T-helper 9 cell (primary cell): Measurements from ENCODE around the gene CTDP1.
A peak's percentile ranks its signal among the peaks of the same experiment; 100 is the strongest.

ENCODE experiments used
- DNase-seq: peaks from one replicate; pipeline ENCODE4 v3.0.0-alpha.2; 2020

The CTDP1 gene

DNA sequence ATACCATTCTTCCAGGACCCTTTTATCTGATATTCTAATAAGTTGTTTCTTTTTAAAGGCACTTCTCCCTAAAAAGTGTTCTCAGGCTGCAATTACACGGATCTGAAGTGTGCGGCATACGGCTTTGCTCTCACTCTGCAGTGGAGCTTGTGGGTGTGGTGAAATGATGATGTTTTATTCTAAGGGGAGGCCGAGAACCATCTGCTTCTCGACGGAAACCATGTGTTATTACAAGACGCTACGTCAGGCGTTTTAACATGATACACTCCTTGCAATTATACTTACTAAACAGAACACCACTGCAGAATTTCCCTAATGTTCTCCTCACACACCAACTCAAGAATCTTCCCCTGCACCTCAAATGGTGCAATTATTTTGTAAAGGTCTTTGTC lies 34.9 kb upstream of the CTDP1 start:
- no peak for DNase-seq

DNA sequence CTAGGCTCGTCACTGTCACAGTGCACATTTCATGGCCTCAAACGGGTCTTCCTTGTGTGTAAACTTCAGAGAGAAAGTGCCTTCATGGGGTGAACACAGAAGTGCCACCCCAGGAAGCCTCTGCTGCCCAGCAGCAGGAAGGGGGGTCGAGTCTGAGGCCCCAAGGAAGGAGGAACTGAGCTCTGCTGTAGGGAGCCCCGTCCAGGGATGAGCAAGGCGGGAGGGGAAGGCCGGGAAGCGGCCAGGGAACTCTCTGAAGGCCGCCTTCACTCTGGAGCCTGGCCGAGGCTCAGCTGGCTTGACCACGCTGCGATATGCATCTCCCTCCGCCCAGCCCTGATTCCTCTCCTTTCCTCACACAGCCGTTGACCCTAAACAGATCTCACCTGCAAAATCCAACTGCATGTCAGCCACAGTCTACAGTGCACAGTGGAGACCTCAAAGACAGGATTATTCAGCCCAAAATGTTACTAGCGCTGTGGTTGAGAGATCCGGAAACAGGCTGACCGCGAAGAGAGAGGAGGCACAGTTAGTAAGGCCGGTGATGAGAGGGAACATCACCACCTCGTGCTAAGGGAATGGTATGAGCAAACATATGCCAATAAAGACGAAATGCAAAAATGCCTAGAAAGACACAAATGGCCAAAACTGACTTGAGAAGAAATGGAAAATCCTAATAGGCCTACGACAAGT lies 34.2 kb upstream of the CTDP1 start:
- DNase-seq, result no peak

DNA sequence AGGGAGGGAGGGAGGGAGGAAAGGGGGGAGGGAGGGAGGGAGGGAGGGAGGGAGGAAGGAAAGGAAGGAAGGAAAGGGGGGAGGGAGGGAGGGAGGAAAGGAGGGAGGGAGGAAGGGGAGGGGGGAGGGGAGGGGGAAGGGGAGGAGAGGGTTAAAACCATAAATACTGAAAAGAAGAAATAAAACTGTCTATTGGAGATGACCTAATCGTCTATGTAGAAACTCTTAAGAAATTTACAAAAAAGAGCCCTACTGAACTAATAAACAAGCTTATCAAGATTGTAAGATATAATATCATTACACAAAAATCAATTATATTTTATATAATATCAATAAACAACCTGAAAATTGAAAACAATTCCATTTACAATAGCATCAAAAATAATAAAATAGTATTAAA lies 32.3 kb upstream of the CTDP1 start:
- no peak for DNase-seq

DNA sequence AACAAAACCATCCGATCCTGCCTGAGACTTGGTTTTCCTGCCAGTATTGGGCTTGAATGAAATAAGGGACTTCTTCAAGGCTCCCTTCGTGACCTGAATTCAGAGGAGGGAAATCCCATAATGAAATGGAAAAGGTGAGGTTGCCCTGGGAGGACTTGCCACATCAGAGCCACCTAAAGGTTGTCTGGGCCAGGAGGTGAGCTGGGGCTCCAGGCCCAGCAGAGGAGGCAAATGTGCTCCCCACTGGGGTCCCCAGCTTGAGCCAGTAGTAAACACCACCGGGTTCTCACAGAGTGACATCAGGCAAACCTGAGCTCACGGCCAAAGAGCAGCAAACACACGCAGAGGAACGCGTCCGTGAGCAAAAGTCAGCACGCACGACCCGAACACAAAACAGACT lies 28.6 kb upstream of the CTDP1 start:
- no peak for DNase-seq

DNA sequence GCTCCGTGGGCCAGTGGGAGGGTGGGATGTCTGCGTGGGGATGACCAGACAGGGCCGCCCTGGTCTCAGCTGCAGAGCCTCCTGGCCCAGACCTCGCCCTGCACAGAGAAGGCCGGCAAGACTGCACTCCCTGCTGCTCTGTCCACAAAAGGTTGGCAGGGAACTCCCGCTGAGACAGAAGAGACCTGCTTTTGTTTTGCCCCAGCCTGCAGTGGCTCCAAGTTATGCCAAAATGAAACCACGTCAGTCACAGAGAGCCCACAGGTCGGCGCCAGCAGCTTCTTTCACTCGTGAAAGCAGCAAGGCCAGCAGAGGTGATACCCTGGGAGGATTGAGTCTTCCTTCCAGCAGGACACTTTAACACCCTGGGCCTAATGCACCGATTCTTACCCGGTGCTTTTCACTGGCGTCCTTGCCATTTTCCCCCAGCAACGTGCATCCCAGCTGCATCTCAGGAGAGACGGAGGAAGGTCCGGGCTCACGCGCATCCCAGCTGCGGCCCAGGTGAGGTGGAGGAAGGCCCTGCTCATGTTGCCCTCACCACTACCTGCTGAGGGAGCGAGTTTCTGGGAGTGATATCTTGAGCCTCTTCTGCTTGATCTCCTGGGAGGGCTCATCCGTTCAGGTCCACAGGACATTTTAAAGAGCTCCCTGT lies 22.1 kb upstream of the CTDP1 start:
- no peak for DNase-seq

DNA sequence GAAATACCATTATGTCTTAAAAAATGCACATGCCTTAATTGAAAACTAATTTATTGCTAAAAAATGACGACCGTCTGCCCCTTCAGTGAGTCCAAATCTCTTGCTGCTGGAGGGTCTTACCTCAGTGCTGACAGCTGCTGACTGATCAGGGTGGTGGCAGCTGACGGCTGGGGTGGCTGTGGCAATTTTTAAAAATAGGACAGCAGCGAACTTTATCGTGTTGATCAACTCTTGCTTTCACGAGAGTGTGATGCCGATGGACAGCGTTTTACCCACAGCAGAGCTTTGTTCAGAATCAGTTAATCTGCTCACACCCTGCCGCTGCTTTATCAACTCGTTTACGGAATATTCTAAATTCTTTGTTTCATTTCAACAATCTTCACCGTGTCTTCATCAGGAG lies 21.2 kb upstream of the CTDP1 start:
- DNase-seq, result no peak

DNA sequence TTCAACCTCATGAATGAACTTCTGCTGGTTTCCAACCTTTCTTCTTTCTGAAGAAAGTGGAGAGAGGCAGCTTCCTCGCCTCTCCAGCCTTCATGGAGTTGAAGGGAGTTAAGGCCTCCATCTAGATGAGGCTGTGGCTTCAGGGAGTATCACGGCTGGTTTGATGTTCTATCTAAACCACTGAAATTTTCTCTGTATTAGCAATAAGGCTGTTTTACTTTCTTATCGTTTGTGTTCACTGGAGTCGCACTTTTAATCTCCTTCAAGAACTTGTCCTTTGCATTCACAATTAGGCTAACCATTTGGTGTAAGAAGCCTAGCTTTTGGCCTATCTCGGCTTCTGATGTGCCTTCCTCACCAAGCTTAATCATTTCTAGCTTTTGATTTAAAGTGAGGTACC lies 19.9 kb upstream of the CTDP1 start:
- no peak for DNase-seq

DNA sequence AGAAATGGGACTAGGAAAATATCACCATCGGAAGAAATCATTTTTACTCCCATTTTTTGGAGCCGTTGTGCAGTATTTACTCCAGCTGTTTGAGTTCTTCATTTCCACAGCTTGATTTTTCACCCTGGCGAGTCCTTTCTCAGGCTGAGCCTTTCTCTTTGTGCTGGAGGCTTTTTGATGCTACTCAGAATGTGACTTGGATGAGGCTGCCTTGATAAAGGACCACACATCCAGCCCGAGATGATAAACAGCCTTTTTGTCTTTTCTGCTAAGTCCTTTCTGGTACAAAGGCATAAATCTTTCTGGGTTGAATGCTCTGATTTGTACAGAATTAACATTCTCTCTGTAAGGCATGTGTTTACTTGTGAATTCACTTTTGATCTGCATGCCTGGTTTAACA lies 17.6 kb upstream of the CTDP1 start:
- DNase-seq, result no peak

DNA sequence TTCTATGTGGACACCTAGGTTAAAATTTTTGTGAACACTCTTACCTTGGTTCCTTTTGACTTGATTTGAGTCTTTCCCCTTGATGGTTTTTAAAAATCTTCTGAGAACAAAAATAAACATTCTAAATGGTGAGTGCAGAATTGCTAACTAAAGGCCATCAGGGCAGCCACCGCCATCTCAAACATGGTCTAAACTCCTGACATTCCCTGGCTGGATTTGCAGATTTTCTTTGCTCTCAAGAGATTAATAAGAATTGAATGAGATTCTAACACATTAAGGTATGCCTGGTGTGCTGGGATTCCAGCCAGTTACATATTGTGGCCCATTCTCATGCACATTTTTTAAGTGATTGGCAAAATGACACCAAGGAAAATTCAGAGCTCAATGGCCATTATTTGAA lies 17.2 kb upstream of the CTDP1 start:
- no peak for DNase-seq

DNA sequence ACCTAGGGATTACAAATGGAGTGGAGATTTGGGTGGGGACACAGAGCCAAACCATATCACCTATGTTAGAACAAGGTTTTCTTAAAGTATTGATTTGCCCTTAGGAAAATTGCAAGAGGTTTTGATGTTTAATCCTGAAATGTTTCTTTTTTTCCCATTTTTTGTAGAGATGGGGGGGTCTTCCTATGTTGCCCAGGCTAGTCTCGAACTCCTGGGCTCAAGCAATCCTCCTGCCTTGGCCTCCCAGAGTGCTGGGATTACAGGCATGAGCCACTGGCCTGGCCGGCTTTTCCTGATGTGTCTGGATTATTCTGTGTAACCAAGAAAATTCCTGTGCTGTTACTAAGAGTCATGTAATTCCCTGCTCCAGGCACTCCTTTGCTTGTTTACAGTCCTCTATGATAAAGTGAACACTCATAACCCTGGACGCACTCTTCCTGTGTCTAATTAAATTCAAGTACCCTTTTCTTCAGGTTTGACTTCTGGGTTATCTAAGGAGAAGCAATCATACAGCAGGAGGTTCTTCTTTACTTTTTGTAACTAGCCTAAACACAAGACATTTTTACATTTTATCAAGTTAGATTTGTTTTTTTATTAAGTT lies 15.0 kb upstream of the CTDP1 start:
- DNase-seq, result no peak

DNA sequence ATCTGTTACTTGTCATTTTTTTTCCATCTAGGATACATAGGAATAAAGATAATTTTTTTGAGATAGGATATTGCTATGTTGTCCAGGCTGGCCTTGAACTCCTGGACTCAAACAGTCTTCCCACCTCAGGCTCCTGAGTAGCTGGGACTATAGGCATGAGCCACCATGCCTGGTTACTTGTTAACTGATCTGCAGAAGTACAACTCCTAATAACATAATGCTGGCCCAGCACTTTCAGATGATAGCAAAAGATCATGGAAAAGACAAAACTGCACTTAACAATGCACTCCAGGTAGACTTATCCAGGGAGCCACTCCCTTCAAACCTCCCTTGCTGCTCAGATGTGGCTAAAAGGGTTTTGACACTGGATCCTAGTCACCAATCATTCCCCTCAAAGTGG lies 11.4 kb upstream of the CTDP1 start:
- DNase-seq, result no peak

DNA sequence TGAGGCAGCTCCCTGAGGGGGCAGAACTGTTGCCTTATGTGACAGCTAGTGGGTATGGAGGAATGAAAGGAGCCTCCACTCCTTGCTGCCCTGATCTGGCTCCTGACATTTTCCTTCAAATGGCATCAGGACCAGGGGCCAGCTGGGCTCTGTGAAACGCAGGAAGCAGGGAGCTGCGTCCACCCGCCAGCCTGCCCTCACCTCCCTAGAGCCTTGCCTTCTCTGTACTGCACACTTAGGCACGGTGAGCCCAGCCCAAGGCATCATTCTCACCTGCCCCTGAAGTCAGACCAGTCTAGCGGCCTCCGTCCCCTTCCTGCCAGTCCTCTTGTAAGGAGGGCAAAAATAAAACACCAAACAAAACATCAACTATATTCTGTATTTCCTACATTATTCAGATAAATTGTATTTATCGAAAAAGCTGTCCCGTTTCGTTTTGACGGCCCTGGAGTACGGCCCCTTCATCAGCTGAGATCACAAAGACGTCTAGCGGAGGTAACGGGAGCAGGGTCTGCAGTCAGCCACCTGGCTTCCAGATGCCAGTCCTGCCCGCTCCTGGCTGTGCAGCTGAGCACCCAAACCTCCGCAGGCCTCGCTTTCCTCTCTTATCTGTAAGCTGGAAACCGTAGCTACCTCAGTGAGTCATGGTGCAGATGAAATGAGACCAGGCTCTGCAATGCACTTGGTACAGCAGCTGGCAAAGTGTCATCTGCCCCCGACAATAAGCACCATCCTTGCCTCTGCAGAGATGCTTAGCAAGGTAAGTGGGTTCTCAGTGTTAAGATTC lies 6.9 kb upstream of the CTDP1 start:
- no peak for DNase-seq

DNA sequence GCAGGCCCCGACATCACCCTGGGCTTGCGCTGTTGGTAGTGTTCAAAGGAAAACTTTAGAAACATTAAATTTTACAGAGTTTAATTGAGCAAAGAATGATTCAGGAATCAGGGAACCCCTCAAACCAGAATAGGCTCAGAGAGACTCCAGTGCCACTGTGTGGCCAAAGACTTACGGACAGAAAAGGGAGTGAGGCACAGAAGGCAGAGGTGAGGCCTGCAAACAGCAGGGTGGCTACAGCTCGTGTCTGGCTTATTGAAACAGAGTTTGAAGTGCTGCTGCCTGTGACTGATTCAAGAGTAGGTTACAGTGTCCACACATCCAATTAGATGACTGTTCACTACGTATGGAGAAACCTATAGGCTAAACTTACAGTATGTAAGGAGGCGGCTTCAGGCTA lies 2.4 kb upstream of the CTDP1 start:
- no peak for DNase-seq

DNA sequence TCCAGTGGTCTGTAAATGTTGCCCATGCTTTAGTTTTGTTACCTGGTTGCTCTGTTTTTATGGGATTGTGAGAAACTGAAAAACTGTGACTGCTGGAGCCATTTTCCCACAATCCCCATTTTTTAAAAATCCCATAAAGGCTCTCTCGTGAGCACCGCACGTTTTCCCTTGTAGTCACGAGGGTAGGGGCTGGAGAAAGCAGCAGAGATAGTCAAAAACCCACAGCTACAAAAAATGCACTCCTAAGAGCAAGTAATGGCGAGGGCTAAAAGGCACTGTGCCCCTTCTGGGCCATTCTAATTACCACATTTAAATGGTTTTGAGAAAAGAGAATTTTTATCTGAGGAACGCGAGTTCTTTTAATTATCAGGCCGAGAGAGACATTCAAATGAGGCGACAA lies 1.8 kb upstream of the CTDP1 start:
- no peak for DNase-seq

DNA sequence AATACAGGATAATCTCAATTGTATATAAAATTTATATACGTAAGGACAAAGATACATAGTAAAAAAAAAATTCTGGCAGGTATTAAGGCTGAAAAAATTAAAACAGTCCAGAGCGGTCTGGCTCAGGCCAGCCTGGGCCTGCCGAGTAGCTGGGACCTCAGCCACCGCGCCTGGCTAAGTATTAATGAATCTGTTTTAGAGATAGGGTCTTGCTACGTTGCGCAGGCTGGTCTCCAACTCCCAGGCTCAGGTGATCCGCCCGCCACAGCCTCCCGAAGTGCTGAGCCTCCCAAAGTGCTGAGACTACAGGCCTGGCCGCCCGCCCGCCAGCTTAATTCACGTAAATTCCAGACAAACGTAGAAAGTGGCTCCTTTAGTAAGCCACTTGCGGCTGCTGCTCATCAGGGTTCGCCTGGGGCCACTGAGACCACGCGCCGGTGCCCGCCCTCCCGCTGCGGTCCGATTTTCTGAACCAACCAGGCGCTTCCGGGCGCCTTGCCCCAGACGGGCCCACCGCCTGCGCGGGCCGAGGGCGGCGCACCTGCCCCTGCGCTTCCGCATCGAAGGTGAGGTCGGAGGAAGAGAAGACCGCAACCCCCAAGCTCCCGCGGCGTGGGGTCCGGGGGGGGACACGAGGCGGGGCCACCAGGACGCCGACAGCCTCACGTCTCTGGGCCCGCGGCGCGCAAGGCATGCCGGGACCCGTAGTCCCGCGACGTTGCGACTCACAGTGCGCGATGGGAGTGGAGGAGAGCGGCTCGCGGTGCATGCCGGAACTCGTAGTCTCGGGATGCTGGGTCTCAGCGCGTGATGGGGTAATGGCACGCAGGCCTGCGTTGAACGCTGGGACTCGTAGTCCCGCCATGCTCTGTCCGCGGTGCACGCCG lies 695 bp upstream of the CTDP1 start:
- DNase-seq, result peak; percentile 97

DNA sequence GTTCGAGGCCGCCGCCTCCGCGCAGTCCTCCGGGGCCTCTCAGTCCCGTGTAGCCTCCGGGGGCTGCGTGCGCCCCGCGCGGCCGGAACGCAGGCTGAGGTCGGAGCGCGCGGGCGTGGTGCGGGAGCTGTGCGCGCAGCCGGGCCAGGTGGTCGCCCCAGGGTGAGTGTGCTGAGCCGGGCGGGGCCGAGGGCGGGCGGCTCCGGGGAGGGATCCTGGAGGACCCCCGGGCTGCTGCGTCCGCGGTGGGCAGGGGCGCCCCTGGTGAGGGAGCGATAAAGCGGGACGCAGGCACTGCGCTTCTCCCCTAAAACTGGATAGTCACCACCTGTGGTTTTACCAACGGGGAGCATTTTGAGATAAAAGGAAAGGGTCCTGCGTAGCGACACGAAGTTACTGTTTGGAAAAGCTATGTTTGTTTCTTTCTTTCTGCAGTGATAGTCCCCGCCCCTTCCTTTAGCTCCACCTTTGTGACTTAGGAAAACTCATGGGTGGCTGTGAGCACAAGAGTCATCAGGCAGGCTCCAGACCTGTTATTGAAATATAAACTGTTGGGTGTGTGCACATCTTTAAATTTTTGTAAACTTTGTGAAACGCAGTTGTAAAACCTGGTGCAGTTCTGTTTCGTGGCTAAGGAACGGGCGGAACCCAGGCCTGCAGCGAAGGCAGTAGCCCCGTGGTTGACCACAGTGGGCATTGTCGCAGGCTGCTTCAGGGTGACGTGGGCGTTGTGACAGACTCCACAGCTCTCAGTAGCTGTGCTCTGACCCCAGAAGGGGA lies 687 bp downstream of the CTDP1 start:
- DNase-seq, result peak; percentile 16

DNA sequence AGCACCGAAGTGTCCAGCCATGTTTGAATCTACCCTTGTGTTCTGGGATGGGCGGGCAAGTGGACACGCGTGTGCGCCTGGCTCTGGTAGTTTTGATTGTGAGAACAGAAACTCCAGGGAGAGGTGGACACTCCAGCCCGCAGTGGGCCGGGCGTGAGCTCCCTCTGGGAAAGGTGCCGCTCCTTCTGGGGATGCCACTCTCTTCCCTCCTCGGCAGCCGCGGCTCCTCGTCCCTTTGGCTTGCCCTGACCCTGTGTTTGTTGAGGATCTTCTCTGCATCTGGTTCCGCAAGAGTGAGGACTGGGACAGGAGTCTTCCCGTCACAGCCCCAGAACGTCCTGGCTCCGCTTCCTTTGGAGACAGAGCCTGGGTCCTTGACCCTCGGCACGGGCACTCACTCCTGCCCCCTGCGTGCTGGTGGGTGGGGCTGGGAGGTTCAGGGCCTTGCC lies 1.3 kb downstream of the CTDP1 start:
- DNase-seq, result no peak

DNA sequence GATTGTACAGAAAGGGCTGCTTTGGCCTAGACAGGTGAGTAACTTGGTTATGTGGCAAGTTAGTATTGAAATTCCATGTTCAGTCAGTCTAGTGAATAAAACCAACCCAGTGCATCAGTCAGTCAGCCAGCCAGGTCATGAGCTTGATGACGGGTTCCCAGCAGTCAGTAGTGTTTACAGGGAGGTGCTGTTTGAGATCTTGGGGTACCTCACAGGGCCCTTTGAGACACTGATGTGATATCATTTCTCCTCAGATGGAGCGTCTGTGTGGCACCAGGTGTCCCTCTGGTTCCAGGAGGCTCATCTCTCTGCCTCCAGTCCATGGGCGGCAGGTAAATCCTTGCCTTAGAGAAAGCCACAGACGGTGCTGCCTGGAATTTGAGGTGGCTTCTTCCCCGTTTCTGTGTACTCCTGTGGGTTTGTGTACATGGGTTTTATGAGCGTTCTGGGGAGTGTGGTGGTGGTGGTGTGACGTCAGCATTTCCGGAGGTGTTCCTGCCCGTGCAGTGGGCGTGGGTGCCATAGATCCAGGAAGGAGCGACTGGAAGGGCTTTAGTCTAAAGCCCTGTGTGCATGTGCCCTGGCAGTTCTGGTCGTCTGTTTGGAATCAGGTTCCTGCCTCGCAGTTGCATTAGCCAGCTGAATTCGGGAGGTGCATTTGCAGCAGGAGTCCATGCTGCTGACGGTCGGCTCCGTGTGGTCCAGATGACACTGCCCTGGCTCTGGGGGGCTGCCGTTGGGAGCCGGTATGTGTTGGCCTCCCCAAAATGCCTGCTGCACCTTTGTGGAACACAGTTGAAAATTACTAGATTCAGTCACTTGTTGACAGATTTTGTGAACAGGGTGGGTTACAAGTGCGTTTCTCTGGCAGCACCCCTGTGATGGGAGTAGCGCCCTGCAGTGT lies 2.1 kb downstream of the CTDP1 start:
- DNase-seq, result peak; percentile 57

DNA sequence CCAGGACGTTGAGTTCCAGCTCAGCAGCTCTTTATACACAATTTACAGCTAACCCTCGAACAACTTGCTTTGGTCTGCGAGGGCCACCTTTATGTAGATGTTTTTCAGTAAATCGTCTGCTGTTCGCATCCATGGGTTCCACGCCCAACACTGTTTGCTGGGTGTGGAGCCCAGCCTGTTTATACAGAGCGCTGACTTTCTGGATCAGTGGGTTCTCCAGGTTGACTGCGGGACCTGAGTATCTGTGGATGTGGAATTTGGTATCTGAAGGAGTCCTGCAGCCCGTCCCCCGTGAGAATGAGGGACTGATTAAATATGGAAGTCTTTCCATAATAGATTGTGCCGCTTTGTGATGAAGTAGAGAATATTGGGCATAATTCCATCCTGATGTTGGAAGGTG lies 2.9 kb downstream of the CTDP1 start:
- DNase-seq, result no peak

DNA sequence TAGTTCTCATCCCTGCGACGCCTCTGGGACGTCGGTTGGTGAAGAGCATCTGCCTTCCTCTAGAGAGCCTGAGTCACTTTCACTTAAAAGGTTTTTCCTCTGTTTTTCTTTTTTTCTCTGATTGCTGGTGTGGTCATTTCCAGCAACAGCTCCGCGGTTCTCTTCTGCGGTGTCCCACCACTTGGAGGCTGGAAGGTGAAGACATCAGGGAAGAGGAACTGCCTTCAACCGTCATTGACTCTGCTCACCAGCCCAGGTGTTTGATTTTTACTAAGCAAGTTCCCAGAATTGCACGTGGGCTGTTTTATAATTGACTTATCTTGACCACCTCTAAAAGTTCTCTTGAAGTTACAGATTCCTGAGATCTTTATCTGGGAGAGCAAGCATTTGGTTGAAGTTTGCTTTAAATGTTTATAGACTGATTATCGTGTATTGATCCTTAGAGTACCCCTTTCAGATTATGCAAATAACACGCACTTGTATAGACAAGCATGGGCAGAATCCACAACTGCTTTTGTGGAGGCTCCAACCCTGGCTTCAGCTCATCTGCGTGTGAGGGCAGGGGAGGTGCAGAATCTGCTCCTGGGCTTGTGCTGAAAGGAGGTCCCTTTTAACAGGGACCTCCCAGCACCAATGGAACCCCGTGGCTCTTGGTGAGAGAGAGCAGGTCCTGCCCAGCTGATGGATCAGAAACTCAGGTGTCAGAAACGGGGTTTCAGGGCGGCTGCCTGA lies 3.5 kb downstream of the CTDP1 start:
- DNase-seq, result peak; percentile 21
